Thymus (tissue), 11 donors: ENCODE measurements around the gene ZXDC. TPM values are rescaled to one million over a fixed set of nuclear protein-coding genes. Genes with fewer than 3 reads are reported as not detected.

Source experiments
- DNase-seq, 9 donors: peaks; one replicate each; pipeline ENCODE4 v3.0.0-alpha.2; 2013; ENCODE audit warnings: low spot score in 9 of 9, low read depth in 6 of 9, missing footprints in 1 of 9
- H3K27ac ChIP-seq, 2 donors: one replicate each; pipeline ENCODE4 v1.5.1; 2013; ENCODE audit warnings: control low read depth in 1 of 2, low read depth in 1 of 2, low read length in 1 of 2, mild to moderate bottlenecking in 1 of 2, moderate library complexity in 1 of 2
- H3K27me3 ChIP-seq, 2 donors: one replicate each; pipeline ENCODE4 v1.5.1; 2013; ENCODE audit warnings: low read length in 1 of 2; ENCODE audit not compliant: control insufficient read depth in 2 of 2, insufficient read depth in 1 of 2
- H3K36me3 ChIP-seq, 2 donors: one replicate each; pipeline ENCODE4 v1.5.1; 2013; ENCODE audit warnings: low read length in 1 of 2, mild to moderate bottlenecking in 1 of 2, moderate library complexity in 1 of 2; ENCODE audit not compliant: control insufficient read depth in 2 of 2, insufficient read depth in 2 of 2
- H3K4me1 ChIP-seq, 2 donors: one replicate each; pipeline ENCODE4 v1.5.1; 2013; ENCODE audit warnings: low read length in 2 of 2; ENCODE audit not compliant: control insufficient read depth in 2 of 2, insufficient read depth in 2 of 2
- H3K4me3 ChIP-seq, 2 donors: one replicate each; pipeline ENCODE4 v1.5.1; 2013; ENCODE audit warnings: low read length in 2 of 2, control low read depth in 1 of 2, mild to moderate bottlenecking in 1 of 2
- H3K9me3 ChIP-seq, 2 donors: one replicate each; pipeline ENCODE4 v1.5.1; 2013; ENCODE audit warnings: low read length in 1 of 2, mild to moderate bottlenecking in 1 of 2; ENCODE audit not compliant: control insufficient read depth in 2 of 2, insufficient read depth in 1 of 2
- WGBS: extraction: QIAGEN DNeasy Blood & Tissue Kit; methylation state at CpG from one replicate; pipeline ENCODE4 v1.1.7; 2013; 5-methylcytosine and 5-hydroxymethylcytosine counted together
- polyA plus RNA-seq: library from polyadenylated mRNA; stranded (reverse); fragments of 200-250 nt; gene quantifications from one replicate; pipeline ENCODE4 v1.2.3, GENCODE V29; 2013
- total RNA-seq: library from RNA; stranded (reverse); fragments of 120-200 nt; gene quantifications from one replicate; pipeline ENCODE4 v1.2.4, GENCODE V29; 2013
- donor health status: healthy.

ZXDC gene
- total and polyA plus RNA-seq, 2 donors, result 15.6 to 17.3 TPM

- Histone ChIP-seq H3K4me1 (no peaks in the 10 kb centered on the region), H3K27ac (no peak overlapping the region), H3K9me3 (peaks cover 0 to 7% of the 10 kb centered on the region in 2 donors), H3K4me3 (no peak overlapping the region), H3K36me3 (no peaks in the 10 kb centered on the region), H3K27me3 (peaks cover 0 to 16% of the 10 kb centered on the region in 2 donors)
- no peak for DNase-seq
- WGBS, result 89% methylated on average over 10 of the region's 10 CpGs
Measured at GRCh38 chr3:126421573-126422119, 54.0 kb downstream of the ZXDC start.

- no peaks in the 10 kb centered on the region for H3K36me3 ChIP-seq
- H3K4me1 ChIP-seq, result no peaks in the 10 kb centered on the region
- 90% methylated on average over 22 of the region's 22 CpGs for WGBS
- no peak overlapping the region for H3K4me3 ChIP-seq
- DNase-seq, result no peak
- H3K9me3 ChIP-seq, result no peaks in the 10 kb centered on the region
- peaks cover 0 to 29% of the 10 kb centered on the region in 2 donors for H3K27me3 ChIP-seq
- no peak overlapping the region for H3K27ac ChIP-seq
Measured at GRCh38 chr3:126419886-126420786, 55.6 kb downstream of the ZXDC start.

GRCh38 chr3:126419151-126419703 lies 56.5 kb downstream of the ZXDC start:
- peaks cover 0 to 33% of the 10 kb centered on the region in 2 donors for H3K27me3 ChIP-seq
- DNase-seq, result no peak
- 86% methylated on average over 6 of the region's 6 CpGs for WGBS
- H3K4me1 ChIP-seq, result no peaks in the 10 kb centered on the region
- H3K9me3 ChIP-seq, result no peaks in the 10 kb centered on the region
- H3K4me3 ChIP-seq, result no peak overlapping the region
- H3K27ac ChIP-seq, result no peak overlapping the region
- H3K36me3 ChIP-seq, result no peaks in the 10 kb centered on the region

- Histone ChIP-seq H3K4me3 (no peak overlapping the region), H3K4me1 (no peaks in the 10 kb centered on the region), H3K27ac (no peak overlapping the region), H3K36me3 (no peaks in the 10 kb centered on the region), H3K9me3 (no peaks in the 10 kb centered on the region), H3K27me3 (peaks cover 0 to 33% of the 10 kb centered on the region in 2 donors)
- 91% methylated on average over 20 of the region's 20 CpGs for WGBS
- DNase-seq, result no peak
Measured at GRCh38 chr3:126418661-126419131, 57.0 kb downstream of the ZXDC start.

- 90% methylated on average over 11 of the region's 11 CpGs for WGBS
- H3K27me3 ChIP-seq, result peaks cover 0 to 37% of the 10 kb centered on the region in 2 donors
- DNase-seq, result no peak
Measured at GRCh38 chr3:126417981-126418530, 57.6 kb downstream of the ZXDC start.

GRCh38 chr3:126417515-126417914 lies 58.2 kb downstream of the ZXDC start:
- H3K27me3 ChIP-seq, result peaks cover 0 to 41% of the 10 kb centered on the region in 2 donors
- no peak overlapping the region for H3K27ac ChIP-seq
- 79% methylated on average over 5 of the region's 5 CpGs for WGBS
- no peaks in the 10 kb centered on the region for H3K36me3 ChIP-seq
- H3K4me3 ChIP-seq, result no peak overlapping the region
- no peak for DNase-seq
- H3K9me3 ChIP-seq, result no peaks in the 10 kb centered on the region
- H3K4me1 ChIP-seq, result no peaks in the 10 kb centered on the region

More at GRCh38 chr3:126417981-126418530, 57.6 kb downstream of the ZXDC start:
- Histone ChIP-seq H3K9me3 (no peaks in the 10 kb centered on the region), H3K36me3 (no peaks in the 10 kb centered on the region), H3K27ac (no peak overlapping the region), H3K4me1 (no peaks in the 10 kb centered on the region), H3K4me3 (no peak overlapping the region)

GRCh38 chr3:126416943-126417342 lies 58.7 kb downstream of the ZXDC start:
- Histone ChIP-seq H3K36me3 (no peaks in the 10 kb centered on the region), H3K27me3 (peaks cover 0 to 41% of the 10 kb centered on the region in 2 donors), H3K4me1 (no peaks in the 10 kb centered on the region), H3K27ac (no peak overlapping the region), H3K4me3 (no peak overlapping the region), H3K9me3 (no peaks in the 10 kb centered on the region)
- DNase-seq, result no peak
- WGBS, result 89% methylated on average over 7 of the region's 7 CpGs

- Histone ChIP-seq H3K27ac (no peak overlapping the region), H3K4me3 (no peak overlapping the region), H3K27me3 (peaks cover 0 to 41% of the 10 kb centered on the region in 2 donors), H3K9me3 (no peaks in the 10 kb centered on the region), H3K36me3 (no peaks in the 10 kb centered on the region), H3K4me1 (no peaks in the 10 kb centered on the region)
- no peak for DNase-seq
- 64% methylated on average over 61 of the region's 61 CpGs for WGBS
Measured at GRCh38 chr3:126415661-126416591, 59.8 kb downstream of the ZXDC start.
